CD14-positive monocyte (primary cell): ENCODE data around the gene RIBC2. TPM values are rescaled to one million over a fixed set of nuclear protein-coding genes. Genes with fewer than 3 reads are reported as not detected.
A peak's percentile ranks its signal among the peaks of the same experiment; 100 is the strongest.

Experiments used
- DNase-seq, 3 donors: peaks; one replicate each; pipeline ENCODE4 v3.0.0-alpha.2; 2011 to 2022
- H2AFZ ChIP-seq: 2 replicates; pipeline ENCODE4 v1.6.0; 2012; ENCODE audit warnings: mild to moderate bottlenecking, low read depth, low read length, inconsistent platforms; ENCODE audit not compliant: insufficient read depth, poor library complexity, severe bottlenecking
- H3K27ac ChIP-seq, 2 donors: 1 replicate in 1 of 2; 2 replicates in 1 of 2; pipeline ENCODE4 v1.5.1; 2012 to 2013; ENCODE audit warnings: low read length in 2 of 2, control low read depth in 1 of 2, inconsistent platforms in 1 of 2, low read depth in 1 of 2, mild to moderate bottlenecking in 1 of 2
- H3K27me3 ChIP-seq, 2 donors: one replicate each; pipeline versions ENCODE4 v1.6.0 to v1.6.1; 2011 to 2013; ENCODE audit warnings: low read length in 2 of 2; ENCODE audit not compliant: control insufficient read depth in 2 of 2, insufficient read depth in 2 of 2
- H3K36me3 ChIP-seq, 2 donors: replicated peaks in 1 of 2; 1 replicate in 1 of 2; 2 replicates in 1 of 2; pipeline versions ENCODE4 v1.5.1 to v1.6.1; 2012 to 2013; ENCODE audit warnings: low read length in 2 of 2, control low read depth in 1 of 2, inconsistent platforms in 1 of 2, mild to moderate bottlenecking in 1 of 2; ENCODE audit not compliant: insufficient read depth in 2 of 2, control insufficient read depth in 1 of 2
- H3K4me1 ChIP-seq, 2 donors: 1 replicate in 1 of 2; 2 replicates in 1 of 2; pipeline versions ENCODE4 v1.5.1 to v1.6.1; 2012 to 2013; ENCODE audit warnings: low read length in 2 of 2, control low read depth in 1 of 2, inconsistent platforms in 1 of 2, mild to moderate bottlenecking in 1 of 2, moderate library complexity in 1 of 2; ENCODE audit not compliant: insufficient read depth in 2 of 2, control insufficient read depth in 1 of 2
- H3K4me2 ChIP-seq: replicated peaks from 2 replicates; pipeline ENCODE3; 2012; ENCODE audit warnings: low read length, moderate library complexity, mild to moderate bottlenecking; ENCODE audit not compliant: poor library complexity, severe bottlenecking; ENCODE audit errors: extremely low read depth
- H3K4me3 ChIP-seq, 3 experiments: fragments of 200-600 bp in 1 of 3; sonication (generic) in 1 of 3; replicated peaks in 1 of 3; 1 replicate in 2 of 3; 2 replicates in 1 of 3; pipeline ENCODE4 v1.5.1; 2011 to 2013; ENCODE audit warnings: low read length in 3 of 3, mild to moderate bottlenecking in 3 of 3, control low read depth in 2 of 3, low read depth in 2 of 3, inconsistent platforms in 1 of 3, moderate library complexity in 1 of 3
- H3K79me2 ChIP-seq: 2 replicates; pipeline ENCODE4 v1.6.0; 2012; ENCODE audit warnings: mild to moderate bottlenecking, control low read depth, inconsistent platforms, low read length, moderate library complexity; ENCODE audit not compliant: insufficient read depth
- H3K9ac ChIP-seq: 2 replicates; pipeline ENCODE4 v1.6.0; 2017; ENCODE audit warnings: low read length, mild to moderate bottlenecking; ENCODE audit not compliant: insufficient read depth, poor library complexity, severe bottlenecking
- H3K9me3 ChIP-seq, 2 donors: replicated peaks in 1 of 2; 1 replicate in 1 of 2; 2 replicates in 1 of 2; pipeline versions ENCODE4 v1.5.1 to v1.6.1; 2012 to 2013; ENCODE audit warnings: low read length in 2 of 2, control low read depth in 1 of 2; ENCODE audit not compliant: control insufficient read depth in 1 of 2, insufficient read depth in 1 of 2
- H4K20me1 ChIP-seq: 2 replicates; pipeline ENCODE4 v1.6.0; 2012; ENCODE audit warnings: mild to moderate bottlenecking, low read length, control low read depth, moderate library complexity; ENCODE audit not compliant: insufficient read depth
- H3K27ac Mint-ChIP-seq, 7 donors: one replicate each; pipeline ENCODE4 v1.8.0; 2020; ENCODE audit warnings: mild to moderate bottlenecking in 7 of 7, mixed read lengths in 7 of 7, moderate library complexity in 6 of 7, inconsistent platforms in 2 of 7
- H3K27me3 Mint-ChIP-seq, 3 donors: one replicate each; pipeline ENCODE4 v1.8.0; 2021 to 2022; ENCODE audit warnings: low read depth in 3 of 3, mild to moderate bottlenecking in 3 of 3, mixed read lengths in 3 of 3, moderate library complexity in 3 of 3, inconsistent platforms in 1 of 3
- H3K36me3 Mint-ChIP-seq, 2 donors: one replicate each; pipeline ENCODE4 v1.8.0; 2020; ENCODE audit warnings: mixed read lengths in 2 of 2, inconsistent platforms in 1 of 2, mild to moderate bottlenecking in 1 of 2
- H3K4me1 Mint-ChIP-seq: one replicate; pipeline ENCODE4 v1.8.0; 2020; ENCODE audit warnings: mild to moderate bottlenecking, mixed read lengths
- H3K4me3 Mint-ChIP-seq, 2 donors: one replicate each; pipeline ENCODE4 v1.8.0; 2020; ENCODE audit warnings: mild to moderate bottlenecking in 2 of 2, mixed read lengths in 2 of 2, moderate library complexity in 1 of 2
- H3K9me3 Mint-ChIP-seq, 7 donors: one replicate each; pipeline ENCODE4 v1.8.0; 2020 to 2022; ENCODE audit warnings: mixed read lengths in 7 of 7, mild to moderate bottlenecking in 6 of 7, moderate library complexity in 6 of 7, inconsistent platforms in 2 of 7
- CTCF ChIP-seq: fragments of 200-600 bp; IDR thresholded peaks from one replicate; pipeline ENCODE4 v1.8.0; 2022; ENCODE audit warnings: antibody characterized with exemption, mild to moderate bottlenecking
- WGBS: methylation state at CpG from one replicate; pipeline ENCODE4 v1.1.5; 2013; ENCODE audit warnings: missing lambda C conversion rate; ENCODE audit not compliant: insufficient coverage; 5-methylcytosine and 5-hydroxymethylcytosine counted together
- intact Hi-C, 2 donors: fragments of 100-400 bp; cut with micrococcal nuclease; formaldehyde crosslinking; loops; one replicate each; pipeline versions ENCODE4 v1.15.0 to v1.15.1; 2023
- polyA plus RNA-seq, 3 donors: library from polyadenylated mRNA; depleted of rRNA in 1 of 3; unstranded in 2 of 3; stranded (reverse) in 1 of 3; fragments of 300-500 nt in 2 of 3; fragments of >200 nt in 1 of 3; fragmentation: Illumina TruSeq in 2 of 3; gene quantifications; 1 replicate in 2 of 3; 2 replicates in 1 of 3; pipeline ENCODE4 v1.2.3, GENCODE V29; 2012 to 2021

Gene RIBC2
- polyA plus RNA-seq, 3 donors: not detected

DNA sequence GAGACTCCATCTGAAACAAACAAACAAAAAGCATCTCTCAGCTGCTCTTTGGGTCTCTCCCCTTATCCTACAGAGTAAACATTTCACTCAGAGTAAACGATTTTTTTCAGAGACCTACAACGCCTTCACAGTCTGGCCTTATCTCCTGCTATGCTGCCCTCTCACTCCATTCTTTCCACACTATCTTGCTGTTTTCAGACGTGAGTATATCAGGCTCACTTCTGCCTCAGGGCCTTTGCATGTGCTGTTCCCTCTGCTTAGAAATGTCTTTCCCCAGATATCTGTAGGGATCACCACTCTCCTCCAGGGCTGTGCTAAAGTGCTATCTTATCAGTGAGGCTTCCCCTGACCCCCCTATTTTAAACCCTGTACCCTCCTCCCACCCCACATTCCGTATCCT is 6.5 kb downstream of the RIBC2 start:
- H3K27me3 Mint-ChIP-seq: peaks cover 0 to 6% (median 0%) of the 10 kb centered on the region in 3 donors
- no peak overlapping the region for H3K4me3 ChIP-seq
- H3K36me3 ChIP-seq: no peaks in the 10 kb centered on the region
- 100% methylated on average over 4 of the region's 4 CpGs for WGBS
- intact Hi-C loops: loop anchor here in 1 of 2 donors (5.0 kb wide), 1 partner anchor 153 kb away; no protein-coding TSS in a partner anchor
- peaks cover 40% of the 10 kb centered on the region for H3K4me1 Mint-ChIP-seq
- H3K27me3 ChIP-seq: no peaks in the 10 kb centered on the region
- H3K4me3 Mint-ChIP-seq: no peak overlapping the region
- no peaks in the 10 kb centered on the region for H4K20me1 ChIP-seq
- no peak for DNase-seq
- no peak overlapping the region for H3K9ac ChIP-seq
- H3K9me3 ChIP-seq: no peaks in the 10 kb centered on the region
- no peak overlapping the region for H2AFZ ChIP-seq
- H3K27ac ChIP-seq: no peak overlapping the region
- H3K27ac Mint-ChIP-seq: peak overlapping the region in 3 of 7 donors; percentile 24 to 74 (median 61)
- H3K4me2 ChIP-seq: no peak overlapping the region
- H3K36me3 Mint-ChIP-seq: peaks cover 12 to 18% of the 10 kb centered on the region in 2 donors
- TF ChIP-seq CTCF: no peak
- H3K9me3 Mint-ChIP-seq: peaks cover 0 to 3% (median 0%) of the 10 kb centered on the region in 7 donors
- H3K79me2 ChIP-seq: no peaks in the 10 kb centered on the region
- H3K4me1 ChIP-seq: peaks cover 36% of the 10 kb centered on the region in 2 donors

DNA sequence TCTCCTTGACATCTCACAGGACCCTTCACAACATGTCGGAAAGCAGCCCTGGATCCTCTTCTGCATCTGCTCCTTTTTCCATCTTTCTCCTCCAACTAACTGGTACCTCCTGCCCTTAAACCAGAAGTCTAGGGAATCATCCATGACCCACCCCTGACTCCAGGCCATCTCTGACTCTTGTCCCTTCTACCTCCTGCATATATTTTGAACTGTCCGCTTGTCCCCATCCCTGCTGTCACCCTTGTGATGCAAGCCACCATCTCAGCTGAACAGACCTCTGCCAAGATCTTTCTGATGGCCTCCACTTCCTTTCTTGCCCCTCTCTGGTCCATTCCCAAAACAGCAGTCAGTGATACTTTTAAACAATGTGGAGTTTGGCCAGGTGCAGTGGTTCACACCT is 7.0 kb downstream of the RIBC2 start:
- Mint-ChIP-seq H3K4me3 (no peak overlapping the region), H3K27ac (peak overlapping the region in 5 of 7 donors; percentile 24 to 80 (median 71)), H3K36me3 (peaks cover 12 to 18% of the 10 kb centered on the region in 2 donors), H3K27me3 (peaks cover 0 to 6% (median 0%) of the 10 kb centered on the region in 3 donors), H3K4me1 (peaks cover 45% of the 10 kb centered on the region), H3K9me3 (peaks cover 0 to 3% (median 0%) of the 10 kb centered on the region in 7 donors)
- Histone ChIP-seq H3K4me2 (no peak overlapping the region), H3K27me3 (no peaks in the 10 kb centered on the region), H3K4me1 (peaks cover 41% of the 10 kb centered on the region in 2 donors), H2AFZ (no peak overlapping the region), H3K4me3 (no peak overlapping the region), H4K20me1 (no peaks in the 10 kb centered on the region), H3K36me3 (no peaks in the 10 kb centered on the region), H3K9me3 (no peaks in the 10 kb centered on the region), H3K9ac (no peak overlapping the region), H3K79me2 (no peaks in the 10 kb centered on the region), H3K27ac (no peak overlapping the region)
- no peak for TF ChIP-seq CTCF
- 97% methylated on average over 2 of the region's 2 CpGs for WGBS
- no peak for DNase-seq
- intact Hi-C loops: loop anchor here in 1 of 2 donors (5.0 kb wide), 1 partner anchor 153 kb away; no protein-coding TSS in a partner anchor
